HG02970 (cell line): ENCODE measurements around the gene BAD.

Experiments
- ATAC-seq: cut with Tn5 transposase; IDR thresholded peaks from one replicate; pipeline ENCODE4 v1.9.1; 2021; ENCODE audit warnings: mild to moderate bottlenecking, moderate library complexity, moderate number of reproducible peaks; ENCODE audit not compliant: unreplicated experiment, low FRiP score

Gene BAD

GRCh38 chr11:64297699-64298358 is 13.4 kb upstream of the BAD start:
- ATAC-seq = no peak

- ATAC-seq = no peak
These were observed 12.6 kb upstream of the BAD start for GRCh38 chr11:64296830-64297698.

- ATAC-seq = no peak
These were observed 11.8 kb upstream of the BAD start for GRCh38 chr11:64296236-64296635.

- ATAC-seq = no peak
These were observed 11.3 kb upstream of the BAD start for GRCh38 chr11:64295760-64296159.

GRCh38 chr11:64294774-64295173 is 10.3 kb upstream of the BAD start:
- ATAC-seq = no peak

GRCh38 chr11:64292460-64293254 is 8.2 kb upstream of the BAD start:
- ATAC-seq = no peak

- no peak for ATAC-seq
These were observed 7.4 kb upstream of the BAD start for GRCh38 chr11:64291752-64292459.

GRCh38 chr11:64291262-64291751 is 6.8 kb upstream of the BAD start, which contains the start of gene KCNK4:
KCNK4 (plus strand) TSS chr11:64291302; CDS start chr11:64293019, 1,717 bp downstream.
- ATAC-seq = no peak

- ATAC-seq = no peak
These were observed 6.1 kb upstream of the BAD start for GRCh38 chr11:64290352-64291261.

- no peak for ATAC-seq
These were observed 4.6 kb upstream of the BAD start for GRCh38 chr11:64289002-64289564.

- no peak for ATAC-seq
These were observed 3.9 kb upstream of the BAD start for GRCh38 chr11:64288353-64288750.

GRCh38 chr11:64287676-64288352 is 3.3 kb upstream of the BAD start:
- no peak for ATAC-seq

- no peak for ATAC-seq
These were observed 2.3 kb upstream of the BAD start for GRCh38 chr11:64286801-64287159.

GRCh38 chr11:64285885-64286800 is 1.7 kb upstream of the BAD start:
- no peak for ATAC-seq

GRCh38 chr11:64284962-64285884 is 758 bp upstream of the BAD start, which contains the start of gene GPR137:
GPR137 (plus strand) TSS chr11:64285848; CDS start chr11:64286525, 677 bp downstream.
- ATAC-seq = peak; percentile 70

- no peak for ATAC-seq
These were observed 1.4 kb downstream of the BAD start for GRCh38 chr11:64283092-64283491.
